K562 (cell line): ENCODE results near the gene BMP2K. TPM values are rescaled to one million over a fixed set of nuclear protein-coding genes. Genes with fewer than 3 reads are reported as not detected.

Experiments
- ARID3A ChIP-seq: IDR thresholded peaks from 2 replicates; pipeline ENCODE4 v1.6.1; 2012; ENCODE audit warnings: low read depth, low read length, improper control_type of control experiment, borderline replicate concordance
- BCLAF1 ChIP-seq, 2 experiments: fragments of 450-650 bp in 1 of 2; IDR thresholded peaks; 2 replicates each; pipeline ENCODE4 v1.6.1; 2011 to 2017; ENCODE audit warnings: low read depth in 2 of 2, antibody characterized with exemption in 1 of 2, borderline replicate concordance in 1 of 2, low read length in 1 of 2, mild to moderate bottlenecking in 1 of 2, mixed read lengths in 1 of 2; ENCODE audit not compliant: control insufficient read depth in 1 of 2
- CTBP1 ChIP-seq: fragments of 450-650 bp; IDR thresholded peaks from 2 replicates; pipeline ENCODE4 v1.6.1; 2016; ENCODE audit warnings: borderline replicate concordance
- DACH1 ChIP-seq: fragments of 450-650 bp; IDR thresholded peaks from 2 replicates; pipeline ENCODE4 v1.6.1; 2018; ENCODE audit not compliant: partially characterized antibody
- ETV1 ChIP-seq: fragments of 450-650 bp; conservative IDR thresholded peaks from 2 replicates; pipeline ENCODE4 v1.6.1; 2016; ENCODE audit warnings: missing genetic modification characterization, control low read depth, low read depth, missing compliant biosample characterization
- FIP1L1 ChIP-seq: fragments of 200-400 bp; formaldehyde crosslinking; IDR thresholded peaks from 2 replicates; pipeline ENCODE4 v1.6.1; 2018; ENCODE audit warnings: mild to moderate bottlenecking, low read depth, low read length; ENCODE audit not compliant: poor library complexity, severe bottlenecking
- HMGN3 ChIP-seq: IDR thresholded peaks from 2 replicates; pipeline ENCODE4 v1.6.1; 2011; ENCODE audit warnings: borderline replicate concordance, low read depth, mild to moderate bottlenecking, mixed read lengths, low read length; ENCODE audit not compliant: insufficient read length; ENCODE audit errors: extremely low read depth
- NRF1 ChIP-seq, 2 experiments: fragments of 450-650 bp; IDR thresholded peaks in 1 of 2; conservative IDR thresholded peaks in 1 of 2; 2 replicates each; pipeline ENCODE4 v1.6.1; 2014; ENCODE audit warnings: mild to moderate bottlenecking in 2 of 2
- SMC3 ChIP-seq: conservative IDR thresholded peaks from 2 replicates; pipeline ENCODE4 v1.6.1; 2011; ENCODE audit warnings: low read depth, low read length, improper control_type of control experiment; ENCODE audit not compliant: insufficient read depth
- STAG1 ChIP-seq: sonication (generic); formaldehyde crosslinking; IDR thresholded peaks from 2 replicates; pipeline ENCODE4 v1.5.0; 2020; ENCODE audit warnings: missing genetic modification reagents, borderline replicate concordance
- UBTF ChIP-seq, 2 experiments: IDR thresholded peaks; 2 replicates each; pipeline ENCODE4 v1.6.1; 2012; ENCODE audit warnings: improper control_type of control experiment in 2 of 2, low read depth in 2 of 2, low read length in 2 of 2, borderline replicate concordance in 1 of 2
- ZNF134 ChIP-seq: fragments of 250-450 bp; sonication (Bioruptor Pico); conservative IDR thresholded peaks from 2 replicates; pipeline ENCODE4 v1.4.0; 2020
- ZNF589 ChIP-seq: fragments of 200-800 bp; sonication (Bioruptor generic); IDR thresholded peaks from 2 replicates; pipeline ENCODE4 v1.6.1; 2016; ENCODE audit warnings: low read depth, missing genetic modification characterization, missing compliant biosample characterization
- ZNF592 ChIP-seq: fragments of 450-650 bp; IDR thresholded peaks from 2 replicates; pipeline ENCODE4 v1.6.1; 2017; ENCODE audit warnings: antibody characterized with exemption, mild to moderate bottlenecking
- polyA plus RNA-seq, 8 experiments: library from polyadenylated mRNA; depleted of rRNA in 4 of 8; stranded (reverse) in 5 of 8; unstranded in 3 of 8; fragments of >200 nt; fragmentation: Nextera tagmentation in 2 of 8; fragmentation: Illumina TruSeq in 1 of 8; extraction: Ambion mirVana in 2 of 8; extraction: Trizol in 1 of 8; gene quantifications; 2 replicates each; pipeline versions ENCODE4 v1.2.1 to v1.2.3, GENCODE V29; 2011 to 2014; ENCODE audit warnings: inconsistent platforms in 1 of 8, missing spikeins in 1 of 8
- total RNA-seq, 7 experiments: library from RNA; depleted of rRNA in 6 of 7; stranded (reverse); fragments of >200 nt in 6 of 7; fragmentation: Illumina TruSeq in 2 of 7; extraction: Trizol in 2 of 7; gene quantifications; 2 replicates each; pipeline versions ENCODE4 v1.2.1 to v1.2.3, GENCODE V29; 2011 to 2021; ENCODE audit warnings: low replicate concordance in 1 of 7

The BMP2K gene
- total and polyA plus RNA-seq, 9 of the 15 experiments (the other 6 are each of a cell fraction or from before 2014, with no cell fraction given) = 17.0 to 217 (median 104) TPM

GRCh38 chr4:78776079-78776728 is at the start of gene BMP2K (continued):
- TF ChIP-seq FIP1L1 (peak; percentile 49), UBTF (IDR thresholded peaks at IDR 0.05; ENCODE audit: borderline replicate concordance in 1 of 2, low read depth in 2 of 2, low read length in 2 of 2) (peak; percentile 91 to 93; a peak in 3 of 4 replicates), ARID3A (no peak), ZNF592 (no peak), HMGN3 (peak; percentile 36), NRF1 (conservative IDR thresholded peaks at IDR 0.05 in 1 of 2, IDR thresholded peaks at IDR 0.05 in 1 of 2) (no peak), CTBP1 (no peak), ETV1 (tag) (no peak), ZNF589 (0 out of 2 replicates have a peak, but pooled peaks have one; percentile 37), SMC3 (0 out of 2 replicates have a peak, but pooled peaks have one; percentile 6), STAG1 (CRISPR knock-in tag) (no peak), ZNF134 (CRISPR knock-in tag) (no peak), DACH1 (no peak), BCLAF1 (IDR thresholded peaks at IDR 0.05; ENCODE audit: borderline replicate concordance in 1 of 2, control insufficient read depth in 1 of 2, low read depth in 2 of 2, low read length in 1 of 2) (no peak)
